Activated naive CD4-positive, alpha-beta T cell treated with anti-CD3 and anti-CD28 coated beads for 36 hours (primary cell): ENCODE results near the gene ZIC2. TPM values are rescaled to one million over a fixed set of nuclear protein-coding genes. Genes with fewer than 3 reads are reported as not detected.

Experiments used
- CTCF ChIA-PET: fragments of 350-600 bp; sonication (Branson Sonifier 250); formaldehyde crosslinking; loops from one replicate; lab custom pipeline; 2021; ENCODE audit warnings: antibody characterized with exemption; lab: Charles Lee
- DNase-seq: peaks from one replicate; pipeline ENCODE4 v3.0.0-alpha.2; 2020
- H3K27ac Mint-ChIP-seq: one replicate; pipeline ENCODE4 v1.8.0; 2021; ENCODE audit warnings: mild to moderate bottlenecking, mixed read lengths
- H3K27me3 Mint-ChIP-seq: one replicate; pipeline ENCODE4 v1.8.0; 2021; ENCODE audit warnings: low read depth, mixed read lengths
- H3K36me3 Mint-ChIP-seq: one replicate; pipeline ENCODE4 v1.8.0; 2021; ENCODE audit warnings: low read depth, mixed read lengths
- H3K4me1 Mint-ChIP-seq: one replicate; pipeline ENCODE4 v1.8.0; 2021; ENCODE audit warnings: low read depth, mixed read lengths
- H3K4me3 Mint-ChIP-seq: one replicate; pipeline ENCODE4 v1.8.0; 2021; ENCODE audit warnings: mild to moderate bottlenecking, moderate library complexity, mixed read lengths
- H3K9me3 Mint-ChIP-seq: one replicate; pipeline ENCODE4 v1.8.0; 2021; ENCODE audit warnings: mixed read lengths
- intact Hi-C: fragments of 100-400 bp; cut with micrococcal nuclease; formaldehyde crosslinking; loops from one replicate; pipeline ENCODE4 v1.15.1; 2023
- total RNA-seq, 2 experiments: library from RNA; stranded (reverse); gene quantifications; one replicate each; pipeline ENCODE4 v1.2.3, GENCODE V29; 2021

Gene ZIC2
- total RNA-seq, 2 experiments from 2014 or later: not detected

- Mint-ChIP-seq H3K4me3 (no peak overlapping the region), H3K4me1 (peaks cover 41% of the 10 kb centered on the region), H3K27ac (peak overlapping the region; percentile 39), H3K36me3 (peaks cover 3% of the 10 kb centered on the region), H3K9me3 (peaks cover 2% of the 10 kb centered on the region), H3K27me3 (peaks cover 76% of the 10 kb centered on the region)
- CTCF ChIA-PET: interaction anchor here (0.9 kb wide), 1 partner anchor 86 kb away, joined by 3 read pairs; no protein-coding TSS in a partner anchor
- DNase-seq: no peak
- intact Hi-C loops: loop anchor here (10.0 kb wide), 1 partner anchor 689 kb away; the partner anchor contains the start of gene TMTC4
These were observed 4.4 kb downstream of the ZIC2 start for GRCh38 chr13:99985886-99986527.

GRCh38 chr13:99986741-99987140, 5.2 kb downstream of the ZIC2 start:
- Mint-ChIP-seq H3K4me3 (no peak overlapping the region), H3K4me1 (peaks cover 43% of the 10 kb centered on the region), H3K36me3 (peaks cover 3% of the 10 kb centered on the region), H3K27me3 (peaks cover 82% of the 10 kb centered on the region), H3K27ac (no peak overlapping the region), H3K9me3 (peaks cover 2% of the 10 kb centered on the region)
- intact Hi-C loops: loop anchor here (10.0 kb wide), 1 partner anchor 688 kb away; the partner anchor contains the start of gene TMTC4
- CTCF ChIA-PET: interaction anchor here (0.9 to 1.3 kb wide), 2 partner anchors 17 to 87 kb away, joined by 3 to 4 read pairs; no protein-coding TSS in a partner anchor
- DNase-seq: no peak

- peaks cover 3% of the 10 kb centered on the region for H3K36me3 Mint-ChIP-seq
- intact Hi-C loops: loop anchor here (10.0 kb wide), 1 partner anchor 687 kb away; the partner anchor contains the start of gene TMTC4
- CTCF ChIA-PET: interaction anchor here (0.9 to 1.3 kb wide), 2 partner anchors 17 to 87 kb away, joined by 3 to 4 read pairs; no protein-coding TSS in a partner anchor
- H3K4me3 Mint-ChIP-seq: no peak overlapping the region
- H3K27ac Mint-ChIP-seq: no peak overlapping the region
- peaks cover 2% of the 10 kb centered on the region for H3K9me3 Mint-ChIP-seq
- no peak for DNase-seq
- H3K27me3 Mint-ChIP-seq: peaks cover 89% of the 10 kb centered on the region
- peaks cover 43% of the 10 kb centered on the region for H3K4me1 Mint-ChIP-seq
These were observed 5.8 kb downstream of the ZIC2 start for GRCh38 chr13:99987154-99988019.

GRCh38 chr13:99988529-99989275, 7.1 kb downstream of the ZIC2 start:
- Mint-ChIP-seq H3K4me3 (no peak overlapping the region), H3K27ac (no peak overlapping the region), H3K36me3 (peaks cover 2% of the 10 kb centered on the region), H3K9me3 (peaks cover 2% of the 10 kb centered on the region), H3K4me1 (peaks cover 37% of the 10 kb centered on the region), H3K27me3 (peaks cover 88% of the 10 kb centered on the region)
- DNase-seq: no peak
- intact Hi-C loops: loop anchor here (10.0 kb wide), 1 partner anchor 686 kb away; the partner anchor contains the start of gene TMTC4
- CTCF ChIA-PET: interaction anchor here (0.6 kb wide), 1 partner anchor 19 kb away, joined by 3 read pairs; no protein-coding TSS in a partner anchor

GRCh38 chr13:99989276-99990125, 7.9 kb downstream of the ZIC2 start:
- H3K4me1 Mint-ChIP-seq: peaks cover 34% of the 10 kb centered on the region
- no peak overlapping the region for H3K4me3 Mint-ChIP-seq
- no peak overlapping the region for H3K27ac Mint-ChIP-seq
- peaks cover under 1% of the 10 kb centered on the region for H3K36me3 Mint-ChIP-seq
- peaks cover under 1% of the 10 kb centered on the region for H3K9me3 Mint-ChIP-seq
- CTCF ChIA-PET: interaction anchor here (0.6 to 1.0 kb wide), 3 partner anchors 19 to 36 kb away, joined by 3 to 6 read pairs (median 3); no protein-coding TSS in a partner anchor
- no peak for DNase-seq
- peaks cover 85% of the 10 kb centered on the region for H3K27me3 Mint-ChIP-seq
- intact Hi-C loops: loop anchor here (10.0 kb wide), 1 partner anchor 685 kb away; the partner anchor contains the start of gene TMTC4

GRCh38 chr13:99990126-99990977, 8.8 kb downstream of the ZIC2 start:
- no peak overlapping the region for H3K4me3 Mint-ChIP-seq
- no peak for DNase-seq
- intact Hi-C loops: no loop called here
- no peaks in the 10 kb centered on the region for H3K36me3 Mint-ChIP-seq
- H3K9me3 Mint-ChIP-seq: no peaks in the 10 kb centered on the region
- peaks cover 30% of the 10 kb centered on the region for H3K4me1 Mint-ChIP-seq
- H3K27ac Mint-ChIP-seq: no peak overlapping the region
- H3K27me3 Mint-ChIP-seq: peaks cover 90% of the 10 kb centered on the region
- CTCF ChIA-PET: interaction anchor here (0.6 to 1.0 kb wide), 2 partner anchors 24 to 35 kb away, joined by 3 to 6 read pairs; no protein-coding TSS in a partner anchor

- Mint-ChIP-seq H3K27me3 (peaks cover 92% of the 10 kb centered on the region), H3K4me3 (no peak overlapping the region), H3K4me1 (peaks cover 30% of the 10 kb centered on the region), H3K36me3 (no peaks in the 10 kb centered on the region), H3K27ac (no peak overlapping the region), H3K9me3 (no peaks in the 10 kb centered on the region)
- CTCF ChIA-PET: interaction anchor here (0.6 to 1.0 kb wide), 2 partner anchors 12 to 1525 kb away, joined by 3 read pairs; no protein-coding TSS in a partner anchor
- intact Hi-C loops: no loop called here
- no peak for DNase-seq
These were observed 9.6 kb downstream of the ZIC2 start for GRCh38 chr13:99991013-99991827.

GRCh38 chr13:99991828-99992775, 10.5 kb downstream of the ZIC2 start:
- no peaks in the 10 kb centered on the region for H3K36me3 Mint-ChIP-seq
- no peak for DNase-seq
- H3K4me1 Mint-ChIP-seq: peaks cover 29% of the 10 kb centered on the region
- H3K27ac Mint-ChIP-seq: no peak overlapping the region
- CTCF ChIA-PET: interaction anchor here (0.6 to 1.0 kb wide), 2 partner anchors 11 to 1526 kb away, joined by 3 read pairs; no protein-coding TSS in a partner anchor
- peaks cover 93% of the 10 kb centered on the region for H3K27me3 Mint-ChIP-seq
- peaks cover 1% of the 10 kb centered on the region for H3K9me3 Mint-ChIP-seq
- H3K4me3 Mint-ChIP-seq: no peak overlapping the region
- intact Hi-C loops: loop anchor here (1.0 to 2.0 kb wide), 2 partner anchors 15 to 24 kb away; no protein-coding TSS in a partner anchor

GRCh38 chr13:99992949-99993351, 11.4 kb downstream of the ZIC2 start:
- Mint-ChIP-seq H3K9me3 (peaks cover 1% of the 10 kb centered on the region), H3K27ac (no peak overlapping the region), H3K4me3 (no peak overlapping the region), H3K4me1 (peaks cover 29% of the 10 kb centered on the region), H3K36me3 (no peaks in the 10 kb centered on the region), H3K27me3 (peaks cover 85% of the 10 kb centered on the region)
- CTCF ChIA-PET: interaction anchor here (0.6 kb wide), 1 partner anchor 242 kb away, joined by 3 read pairs; no protein-coding TSS in a partner anchor
- no peak for DNase-seq
- intact Hi-C loops: loop anchor here (1.0 to 2.0 kb wide), 3 partner anchors 10 to 25 kb away; no protein-coding TSS in a partner anchor
